Measurements from ENCODE around the gene ACADVL.

ACADVL gene

DNA sequence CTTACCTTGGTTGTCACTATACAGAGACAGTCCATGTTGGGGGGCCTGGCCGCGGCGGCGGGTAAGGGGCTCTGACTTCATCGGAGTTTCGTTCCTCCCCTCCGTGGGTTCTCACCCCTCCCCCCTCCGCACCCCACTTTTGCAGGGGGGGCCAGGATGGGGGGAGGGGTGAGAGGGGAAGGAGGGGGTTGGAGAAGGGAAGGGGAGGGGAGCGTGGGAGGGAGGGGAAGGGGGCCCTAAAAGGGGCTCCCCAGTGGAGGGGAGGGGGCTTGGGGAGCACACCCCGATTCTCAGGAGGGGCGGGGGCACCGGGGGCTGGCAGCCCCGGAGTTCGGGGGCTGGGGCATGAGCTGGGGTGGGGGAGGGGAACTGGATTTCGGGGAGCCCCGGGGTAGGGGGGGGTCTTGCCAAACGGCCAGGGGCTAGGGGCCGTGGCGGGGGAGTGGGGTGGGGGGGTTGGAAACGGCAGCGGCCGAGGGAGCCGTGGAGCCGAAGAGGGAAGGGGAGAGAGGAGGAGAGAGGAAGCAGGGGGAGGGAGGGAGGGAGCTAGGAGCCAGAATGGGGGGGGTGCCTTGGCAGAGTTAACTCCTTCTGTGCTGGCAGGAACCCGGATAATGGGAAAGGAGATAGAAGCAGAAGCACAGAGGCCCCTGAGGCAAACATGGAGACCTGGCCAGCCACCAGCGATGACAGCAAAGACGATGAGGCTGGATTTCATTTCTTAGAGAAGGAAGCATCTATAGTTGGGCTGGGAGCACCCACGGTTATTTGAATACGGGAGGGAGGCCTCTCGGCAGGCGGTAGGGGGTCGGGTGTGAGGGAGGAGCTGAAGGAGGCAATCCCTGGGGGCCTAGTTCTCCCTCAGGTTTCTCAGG lies 2.4 kb upstream of the ACADVL start:
- DNase-seq = no peak

DNA sequence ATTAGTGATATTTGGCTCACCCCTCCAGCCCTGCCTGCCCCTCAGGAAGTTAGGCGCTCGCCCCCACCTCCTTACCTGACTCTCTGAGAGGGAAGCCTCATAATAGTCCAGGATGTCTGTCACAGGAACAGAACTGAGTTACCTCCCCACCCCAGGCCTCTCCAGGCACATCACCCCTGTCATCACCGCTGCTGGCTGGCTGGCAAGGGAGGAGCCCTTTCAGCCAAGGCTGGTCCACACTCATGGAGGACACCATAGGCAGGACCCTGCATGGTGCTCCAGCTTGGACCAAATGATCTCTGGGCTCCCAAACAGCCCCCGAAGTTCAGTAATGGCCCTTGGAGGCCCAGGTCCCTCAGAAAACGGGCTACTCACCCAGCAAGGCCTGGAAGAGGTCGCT lies 1.6 kb upstream of the ACADVL start:
- DNase-seq = no peak

DNA sequence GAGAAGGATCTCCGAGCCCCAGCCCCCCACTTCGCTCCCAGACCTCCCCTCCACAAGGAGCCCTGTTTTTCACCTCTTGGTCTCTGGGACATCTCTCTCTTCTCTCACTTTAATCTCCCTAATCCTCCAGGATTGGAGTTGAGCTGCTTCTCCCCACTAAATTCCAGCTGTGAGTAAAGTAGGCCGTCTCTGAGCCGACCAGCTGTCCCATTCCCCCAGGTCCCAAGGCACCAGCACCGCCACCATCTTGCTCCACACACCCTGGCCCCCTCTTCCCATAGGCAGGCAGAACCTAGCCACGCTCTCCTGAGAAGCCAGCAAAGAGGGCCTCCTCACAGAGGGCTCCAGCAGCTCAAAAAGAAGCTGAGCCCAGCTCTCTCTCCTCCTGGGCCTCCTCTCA lies 980 bp upstream of the ACADVL start:
- no peak for DNase-seq

DNA sequence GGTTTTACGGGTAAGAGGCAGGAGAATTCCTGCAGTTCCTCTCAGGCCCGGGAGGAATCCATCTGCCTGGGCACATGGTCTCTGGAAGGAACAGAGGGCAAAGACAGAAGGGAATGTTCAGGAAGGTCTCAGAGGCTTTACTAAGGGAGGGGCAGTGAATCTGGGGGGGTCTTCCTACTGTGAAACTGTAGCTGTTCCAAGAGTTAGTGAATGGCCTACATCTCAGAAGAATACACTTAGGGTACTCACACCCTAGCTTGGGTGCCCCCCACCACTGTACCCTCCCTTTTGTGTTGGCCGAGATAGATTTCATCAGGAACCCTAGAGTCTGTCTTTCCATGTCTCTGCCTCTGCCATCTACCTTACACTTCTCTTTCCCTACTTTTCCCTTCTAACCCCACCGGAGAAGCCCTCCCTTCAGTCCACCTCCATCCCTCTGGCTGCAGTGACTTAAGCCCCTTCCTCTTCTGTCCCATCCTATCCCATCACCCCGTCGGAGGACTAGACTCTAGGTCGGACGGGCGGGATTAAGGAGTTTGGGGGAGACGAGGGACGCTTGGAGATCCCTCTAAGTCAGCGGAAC lies 418 bp upstream of the ACADVL start:
- DNase-seq = no peak

DNA sequence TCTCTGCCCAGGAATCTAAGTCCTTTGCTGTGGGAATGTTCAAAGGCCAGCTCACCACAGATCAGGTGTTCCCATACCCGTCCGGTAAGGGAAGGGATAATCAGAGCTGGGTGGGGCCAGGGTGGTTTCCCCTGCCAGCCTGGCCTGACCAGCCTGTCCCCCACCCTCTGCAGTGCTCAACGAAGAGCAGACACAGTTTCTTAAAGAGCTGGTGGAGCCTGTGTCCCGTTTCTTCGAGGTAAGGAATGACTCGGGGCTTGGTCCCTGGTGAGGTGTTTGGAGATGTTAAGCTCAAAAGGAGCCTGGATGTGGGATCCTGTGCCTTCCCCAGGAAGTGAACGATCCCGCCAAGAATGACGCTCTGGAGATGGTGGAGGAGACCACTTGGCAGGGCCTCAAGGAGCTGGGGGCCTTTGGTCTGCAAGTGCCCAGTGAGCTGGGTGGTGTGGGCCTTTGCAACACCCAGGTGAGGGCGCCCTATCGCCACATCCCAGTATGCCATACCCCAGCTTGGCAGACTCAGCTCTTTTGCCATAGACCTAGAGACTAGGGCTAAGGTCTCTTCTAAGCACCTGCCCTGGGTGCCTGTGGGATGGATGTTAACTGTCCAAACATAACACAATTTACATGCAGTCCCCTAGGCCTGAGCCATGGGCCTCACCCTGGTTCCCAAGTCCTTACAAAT lies 997 bp downstream of the ACADVL start:
- peak; percentile 63 to 64 for DNase-seq

DNA sequence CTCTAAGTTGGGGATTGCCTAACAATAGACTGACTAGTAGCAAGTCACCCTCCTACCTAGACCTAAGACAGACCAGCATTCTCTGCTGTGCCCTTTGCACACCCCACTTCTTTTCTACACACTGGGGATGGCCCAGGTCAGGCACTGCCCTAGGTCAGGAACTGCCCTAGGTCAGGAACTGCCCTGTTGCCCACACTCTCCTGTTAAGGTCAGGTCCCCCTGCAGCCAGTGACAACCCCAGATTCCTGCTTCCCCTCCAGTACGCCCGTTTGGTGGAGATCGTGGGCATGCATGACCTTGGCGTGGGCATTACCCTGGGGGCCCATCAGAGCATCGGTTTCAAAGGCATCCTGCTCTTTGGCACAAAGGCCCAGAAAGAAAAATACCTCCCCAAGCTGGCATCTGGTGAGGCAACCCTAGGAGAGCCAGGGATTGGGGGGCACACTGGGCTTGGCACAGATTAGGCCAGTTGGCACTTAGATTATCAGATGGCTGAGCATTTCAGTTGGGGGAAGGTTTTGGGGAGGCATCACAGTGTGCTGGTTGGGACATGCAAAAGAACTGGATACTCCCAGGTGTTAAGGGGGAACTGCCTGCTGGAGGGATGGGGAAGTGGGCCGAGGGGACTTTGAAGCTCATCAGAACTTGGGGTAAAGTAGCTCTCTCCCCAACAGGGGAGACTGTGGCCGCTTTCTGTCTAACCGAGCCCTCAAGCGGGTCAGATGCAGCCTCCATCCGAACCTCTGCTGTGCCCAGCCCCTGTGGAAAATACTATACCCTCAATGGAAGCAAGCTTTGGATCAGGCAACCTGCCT lies 1.7 kb downstream of the ACADVL start:
- no peak for DNase-seq

DNA sequence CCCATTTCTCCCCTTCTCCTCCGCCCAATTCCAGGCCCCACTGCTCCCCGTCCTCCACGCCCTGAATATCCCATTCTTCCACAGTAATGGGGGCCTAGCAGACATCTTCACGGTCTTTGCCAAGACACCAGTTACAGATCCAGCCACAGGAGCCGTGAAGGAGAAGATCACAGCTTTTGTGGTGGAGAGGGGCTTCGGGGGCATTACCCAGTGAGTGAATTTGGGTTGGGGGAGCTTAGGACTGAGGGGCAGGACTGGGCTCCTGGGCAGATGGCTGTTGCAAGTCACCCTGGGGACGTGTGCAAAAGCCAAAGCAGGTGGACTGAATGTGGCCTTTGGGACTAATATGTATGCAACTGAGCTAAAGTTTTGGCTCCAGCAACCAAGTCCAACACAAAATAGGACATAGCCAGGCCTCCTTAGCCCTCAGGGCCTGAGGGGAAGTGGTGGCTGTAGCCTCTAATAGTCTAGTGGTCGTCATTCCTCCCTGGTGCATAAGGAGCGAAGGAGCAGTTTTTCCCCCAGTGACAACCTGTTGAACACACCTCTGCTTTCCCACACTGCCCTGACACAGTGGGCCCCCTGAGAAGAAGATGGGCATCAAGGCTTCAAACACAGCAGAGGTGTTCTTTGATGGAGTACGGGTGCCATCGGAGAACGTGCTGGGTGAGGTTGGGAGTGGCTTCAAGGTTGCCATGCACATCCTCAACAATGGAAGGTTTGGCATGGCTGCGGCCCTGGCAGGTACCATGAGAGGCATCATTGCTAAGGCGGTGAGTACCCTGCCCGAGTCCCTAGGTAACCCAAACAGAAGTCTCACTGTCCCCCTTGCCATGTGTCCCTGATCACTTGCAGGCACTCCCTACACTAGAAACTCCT lies 2.6 kb downstream of the ACADVL start:
- no peak for DNase-seq

DNA sequence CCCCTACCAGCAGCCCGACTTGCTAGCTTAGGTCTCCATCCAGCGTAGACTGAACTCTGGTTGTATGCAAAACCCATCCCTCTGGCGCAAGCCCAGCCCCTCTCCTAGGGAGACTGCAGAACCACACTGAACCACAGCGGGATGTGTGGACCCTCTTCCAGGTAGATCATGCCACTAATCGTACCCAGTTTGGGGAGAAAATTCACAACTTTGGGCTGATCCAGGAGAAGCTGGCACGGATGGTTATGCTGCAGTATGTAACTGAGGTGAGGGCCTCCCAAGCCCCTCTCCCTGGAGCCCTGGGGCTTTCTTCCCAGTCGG lies 3.2 kb downstream of the ACADVL start:
- no peak for DNase-seq

DNA sequence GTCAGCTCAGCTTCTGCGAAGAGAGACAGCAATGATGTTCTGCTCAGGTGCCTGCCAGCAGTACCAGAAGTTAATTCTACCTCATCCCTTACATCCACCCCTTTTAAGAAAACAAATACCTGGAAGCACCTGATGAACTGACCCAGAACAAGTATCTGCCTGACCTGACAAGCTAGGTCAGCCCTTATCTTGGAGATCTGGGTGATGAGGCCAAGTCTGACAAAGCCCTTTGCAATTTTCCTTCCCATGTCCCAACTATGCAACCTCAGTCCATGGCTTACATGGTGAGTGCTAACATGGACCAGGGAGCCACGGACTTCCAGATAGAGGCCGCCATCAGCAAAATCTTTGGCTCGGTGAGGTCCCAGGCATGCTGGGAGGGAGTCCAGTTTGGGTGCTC lies 3.6 kb downstream of the ACADVL start:
- no peak for DNase-seq

DNA sequence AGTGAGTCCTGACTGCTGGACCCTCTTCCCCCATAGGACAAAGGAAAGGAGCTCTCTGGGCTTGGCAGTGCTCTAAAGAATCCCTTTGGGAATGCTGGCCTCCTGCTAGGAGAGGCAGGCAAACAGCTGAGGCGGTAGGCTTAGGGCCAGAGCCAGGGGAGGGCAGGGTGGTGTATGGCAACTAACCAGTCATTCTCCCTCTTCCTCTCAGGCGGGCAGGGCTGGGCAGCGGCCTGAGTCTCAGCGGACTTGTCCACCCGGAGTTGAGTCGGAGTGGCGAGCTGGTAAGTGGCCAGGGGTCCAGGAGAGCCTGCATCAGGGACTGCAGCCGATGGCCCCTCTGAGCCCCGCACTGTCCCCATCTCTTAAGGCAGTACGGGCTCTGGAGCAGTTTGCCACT lies 4.4 kb downstream of the ACADVL start:
- DNase-seq = no peak

DNA sequence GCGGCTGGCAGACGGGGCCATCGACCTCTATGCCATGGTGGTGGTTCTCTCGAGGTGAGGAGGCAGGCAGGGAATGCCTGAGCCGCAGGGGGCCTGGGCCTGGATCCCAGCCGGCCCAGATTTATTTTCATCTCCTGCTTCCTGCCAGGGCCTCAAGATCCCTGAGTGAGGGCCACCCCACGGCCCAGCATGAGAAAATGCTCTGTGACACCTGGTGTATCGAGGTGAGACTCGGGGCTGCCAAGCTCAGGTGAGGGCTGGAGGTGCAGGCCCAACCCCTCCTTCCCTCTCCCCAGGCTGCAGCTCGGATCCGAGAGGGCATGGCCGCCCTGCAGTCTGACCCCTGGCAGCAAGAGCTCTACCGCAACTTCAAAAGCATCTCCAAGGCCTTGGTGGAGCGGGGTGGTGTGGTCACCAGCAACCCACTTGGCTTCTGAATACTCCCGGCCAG lies 4.9 kb downstream of the ACADVL start:
- no peak for DNase-seq

DNA sequence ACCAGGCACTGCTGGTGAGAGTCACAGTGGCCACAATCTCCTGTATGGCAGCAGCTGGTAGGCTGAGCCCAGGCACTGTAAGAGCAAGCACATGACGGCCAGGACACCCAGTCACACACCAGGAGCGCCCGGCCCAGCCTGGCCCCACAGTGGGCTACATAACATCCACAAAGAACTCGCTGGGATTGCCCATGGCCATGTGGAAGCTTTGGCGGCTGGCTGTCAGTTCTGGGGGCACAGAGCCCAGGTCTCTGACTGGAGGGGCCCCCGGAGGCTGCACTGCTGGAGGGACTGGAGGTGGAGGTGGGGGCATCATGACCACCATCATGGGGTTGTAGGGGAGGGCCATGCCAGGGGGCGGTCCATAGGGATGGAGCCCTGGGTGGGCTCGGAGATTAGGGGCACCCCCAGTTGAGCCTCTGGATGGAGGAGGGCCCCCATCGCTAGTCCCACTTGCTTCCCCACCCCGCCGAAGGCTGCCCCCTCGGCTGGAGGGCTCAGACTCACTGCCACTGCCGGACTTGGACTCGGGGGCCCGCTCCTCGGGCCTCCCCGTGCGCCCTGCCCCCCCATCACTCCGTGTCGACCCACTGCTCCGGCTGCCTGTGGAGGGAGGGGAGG lies 6.1 kb downstream of the ACADVL start:
- no peak for DNase-seq

DNA sequence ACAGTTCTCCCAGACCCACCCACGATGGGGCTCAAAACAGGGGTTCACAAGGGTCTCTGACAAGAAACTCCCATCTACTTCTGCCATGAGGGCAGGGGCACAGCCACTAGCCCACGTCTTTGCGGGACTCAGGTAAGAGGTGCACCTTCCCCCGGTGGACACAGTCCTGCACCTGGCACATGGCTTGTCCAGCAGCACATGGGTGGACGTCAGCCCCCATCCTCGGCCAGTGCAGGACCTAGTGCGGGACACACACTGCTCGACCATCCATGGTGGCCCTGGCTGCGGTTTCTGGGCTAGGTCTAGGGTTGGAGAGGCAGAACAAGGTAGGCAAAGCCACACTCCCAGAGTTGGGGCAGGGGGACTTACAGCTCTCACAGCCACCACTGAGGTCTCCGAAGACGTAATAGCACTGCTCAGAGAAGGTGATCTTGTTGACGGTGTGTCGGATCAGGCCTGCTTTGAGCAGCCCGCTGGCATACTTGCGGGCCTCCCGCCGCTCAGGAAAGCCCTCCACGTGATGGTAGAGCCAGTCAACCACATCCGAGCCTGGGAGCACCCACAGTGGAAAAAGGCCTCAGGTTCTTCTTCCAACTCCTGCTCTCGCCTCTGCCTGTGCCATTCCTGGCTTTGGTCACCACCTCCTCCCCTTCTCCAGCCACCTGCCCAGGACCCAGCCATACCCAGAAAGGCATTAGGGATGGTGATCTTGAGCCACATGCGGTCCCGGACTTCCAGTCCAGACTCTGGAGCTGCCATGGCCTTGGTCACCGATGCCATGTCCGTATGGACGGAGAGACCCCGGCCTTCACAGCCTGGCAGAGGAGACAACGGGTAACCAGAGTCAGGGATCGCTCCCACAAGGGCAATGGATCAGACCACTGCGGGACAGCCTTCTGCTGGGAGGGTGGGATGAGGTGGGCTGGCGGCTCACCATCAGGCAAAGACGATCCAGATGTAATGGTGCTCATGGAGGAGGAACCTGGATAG lies 7.3 kb downstream of the ACADVL start:
- no peak for DNase-seq

DNA sequence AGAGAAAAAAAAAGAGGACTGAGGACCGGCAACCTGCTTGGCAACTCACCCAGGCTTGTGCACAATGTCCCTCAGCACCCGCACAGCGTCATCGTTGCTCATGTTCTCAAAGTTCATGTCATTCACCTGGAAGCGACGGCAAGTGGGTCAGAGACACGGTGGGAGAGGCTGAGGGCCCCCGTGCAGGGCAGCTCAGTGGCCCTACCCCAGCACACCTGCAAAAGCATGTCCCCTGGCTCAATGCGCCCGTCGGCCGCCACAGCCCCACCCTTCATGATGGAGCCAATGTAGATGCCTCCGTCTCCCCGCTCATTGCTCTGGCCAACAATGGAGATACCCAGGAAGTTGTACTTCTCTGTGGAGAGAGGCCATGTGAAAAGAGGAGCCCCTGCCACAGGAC lies 9.2 kb downstream of the ACADVL start:
- no peak for DNase-seq

DNA sequence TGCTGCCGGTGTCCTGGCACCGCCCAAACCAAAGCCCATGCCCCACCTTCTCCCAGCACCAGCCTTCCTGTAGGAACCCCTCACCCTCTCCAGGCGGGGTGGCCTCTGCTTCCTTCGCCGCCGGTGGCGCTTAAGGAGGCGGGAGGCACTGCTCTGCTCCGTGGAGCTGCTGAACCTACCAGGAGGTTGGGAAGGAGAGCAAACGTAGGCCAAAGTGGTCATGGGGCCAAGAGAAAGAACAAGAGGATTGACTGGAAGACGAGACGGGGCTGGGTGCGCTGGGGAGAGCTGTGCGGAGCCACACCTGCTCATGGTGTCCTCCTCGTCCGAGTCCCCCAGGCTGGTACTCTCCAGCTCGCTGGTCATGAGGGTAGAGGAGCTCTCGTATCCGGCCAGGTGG lies 9.8 kb downstream of the ACADVL start:
- no peak for DNase-seq

DNA sequence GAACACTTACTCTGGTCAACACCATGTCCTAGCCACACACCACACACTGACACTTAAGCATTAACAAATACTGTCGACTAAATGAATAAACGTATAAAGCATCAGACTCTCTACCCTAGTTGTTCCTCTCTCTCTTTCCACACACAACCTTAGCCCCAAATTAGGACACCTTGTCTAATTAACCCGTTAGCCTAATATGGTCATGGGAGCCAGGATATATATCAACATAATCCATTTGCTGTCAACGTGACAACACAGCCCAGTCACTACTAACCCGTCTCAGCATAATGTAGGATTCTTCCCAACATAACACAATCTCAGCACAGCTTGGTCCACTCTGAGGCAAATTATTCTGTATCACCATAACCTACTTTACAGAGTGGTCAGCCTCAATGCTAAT lies 12.4 kb downstream of the ACADVL start:
- DNase-seq = no peak

DNA sequence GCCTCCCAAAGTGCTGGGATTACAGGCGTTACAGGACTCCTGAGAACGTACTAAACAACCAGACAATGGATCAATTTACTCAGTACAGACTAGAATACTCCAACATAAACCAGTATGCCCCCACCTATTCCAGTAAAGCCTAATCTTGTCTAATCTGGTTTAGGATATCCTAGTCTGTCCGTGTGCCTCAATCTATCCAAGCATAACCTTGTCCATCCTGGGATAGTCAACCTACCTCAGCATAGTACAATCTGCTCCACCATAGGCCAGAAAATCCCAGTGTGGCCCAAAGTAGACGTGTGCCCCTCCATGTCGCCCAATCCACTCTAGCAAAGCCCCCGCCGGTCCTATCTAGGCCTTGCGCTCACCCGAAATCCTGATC lies 14.0 kb downstream of the ACADVL start:
- DNase-seq = no peak

DNA sequence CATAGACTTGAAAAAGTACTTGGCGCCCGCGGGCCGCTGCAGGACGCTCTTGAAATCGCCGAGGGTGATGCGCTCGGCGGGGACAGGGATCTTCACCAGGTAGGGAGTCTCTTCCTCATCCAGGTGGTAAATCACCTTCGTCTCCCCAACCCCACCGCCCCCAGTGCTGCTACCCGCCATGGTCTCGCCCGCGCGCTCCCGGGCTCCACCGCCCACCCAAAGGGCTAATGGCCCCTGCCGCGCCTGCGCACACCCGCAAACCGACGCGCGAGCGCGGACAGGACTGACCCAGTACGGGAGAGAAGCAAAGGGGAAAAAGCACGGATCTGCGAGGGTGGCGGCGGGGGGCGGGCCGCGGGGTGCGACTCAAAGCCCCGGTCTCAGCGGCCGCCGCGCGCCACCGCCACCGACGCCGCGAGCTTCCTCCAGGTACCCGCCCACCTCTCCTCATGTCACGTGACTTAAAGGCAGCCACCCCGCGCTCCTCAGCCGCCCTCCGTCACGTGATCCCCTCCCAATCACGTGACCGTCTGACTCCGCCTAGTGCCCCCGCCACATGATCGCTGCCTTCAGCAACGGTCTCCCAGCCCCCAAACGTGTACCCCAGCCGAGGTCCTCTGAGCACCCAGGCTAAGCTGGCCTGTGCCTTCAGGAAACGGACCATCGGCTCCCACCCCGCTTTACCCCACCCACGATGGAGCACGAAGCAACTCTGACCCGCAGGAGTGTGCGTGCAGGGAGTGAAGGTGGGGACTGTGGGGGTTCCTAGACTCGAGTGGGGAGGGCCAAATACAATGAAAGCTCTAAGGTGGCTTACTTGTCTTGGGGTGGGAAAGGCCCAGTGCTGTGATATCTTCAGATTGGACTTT lies 14.6 kb downstream of the ACADVL start, which contains the start of gene DVL2:
DVL2 (minus strand) TSS at position 435 of the 869 bp plus-strand sequence; CDS start at position 180, 255 bp downstream.
- peak; percentile 94 to 96 for DNase-seq

Measured in stimulated activated CD4-positive, alpha-beta T cell treated with anti-CD3 and anti-CD28 coated beads, Interleukin-2, amount 100 ng/mL, for 24 hours (primary cell).